GM12875 (cell line): ENCODE data around the gene BDH1.

Experiments
- H3K4me3 ChIP-seq: one replicate; pipeline ENCODE4 v1.5.1; 2011; ENCODE audit warnings: low read depth, low read length, control low read depth
- TF ChIP-seq, protein P1 (sequence below): IDR thresholded peaks from 2 replicates; pipeline ENCODE4 v1.5.1; 2011; ENCODE audit warnings: low read depth, mild to moderate bottlenecking, control low read depth, inconsistent platforms, low read length, moderate library complexity, borderline replicate concordance; ENCODE audit not compliant: insufficient read depth

BDH1 gene

DNA sequence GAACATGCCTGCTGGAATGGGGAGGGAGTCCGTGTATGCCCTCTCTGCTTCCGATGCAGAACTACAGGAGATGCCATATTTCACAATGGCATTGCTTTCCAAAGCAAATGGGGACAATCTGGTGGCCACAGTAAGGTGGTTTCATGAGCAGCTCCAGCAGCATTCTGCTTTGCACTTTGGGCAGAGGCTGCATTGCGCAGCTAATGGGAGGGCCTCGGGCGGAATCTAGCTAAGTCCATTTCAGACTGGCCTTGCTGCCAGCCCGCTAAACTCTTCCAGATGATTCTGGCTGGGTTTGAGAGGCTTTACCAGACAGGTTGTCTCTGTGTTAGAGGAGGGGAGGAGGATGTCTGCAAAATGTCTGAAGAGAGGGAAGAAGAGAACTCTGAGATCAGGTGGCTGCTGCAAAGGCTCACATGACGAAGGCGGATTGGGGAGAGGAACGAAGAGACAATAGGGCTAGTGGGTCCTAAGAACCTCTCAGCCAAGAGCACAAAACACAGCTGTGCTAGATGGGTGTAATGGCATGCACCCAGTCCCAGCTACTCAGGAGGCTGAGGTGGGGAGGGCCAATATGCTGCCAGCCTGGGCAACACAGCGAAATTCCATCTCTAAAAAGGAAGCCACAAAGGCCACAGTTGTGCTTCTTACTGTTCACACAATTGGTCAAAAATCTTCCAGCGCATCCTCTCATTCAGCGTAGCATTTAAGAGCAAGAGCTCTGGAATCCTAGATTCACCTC, 63.7 kb downstream of the BDH1 start:
- TF ChIP-seq, protein P1, sequence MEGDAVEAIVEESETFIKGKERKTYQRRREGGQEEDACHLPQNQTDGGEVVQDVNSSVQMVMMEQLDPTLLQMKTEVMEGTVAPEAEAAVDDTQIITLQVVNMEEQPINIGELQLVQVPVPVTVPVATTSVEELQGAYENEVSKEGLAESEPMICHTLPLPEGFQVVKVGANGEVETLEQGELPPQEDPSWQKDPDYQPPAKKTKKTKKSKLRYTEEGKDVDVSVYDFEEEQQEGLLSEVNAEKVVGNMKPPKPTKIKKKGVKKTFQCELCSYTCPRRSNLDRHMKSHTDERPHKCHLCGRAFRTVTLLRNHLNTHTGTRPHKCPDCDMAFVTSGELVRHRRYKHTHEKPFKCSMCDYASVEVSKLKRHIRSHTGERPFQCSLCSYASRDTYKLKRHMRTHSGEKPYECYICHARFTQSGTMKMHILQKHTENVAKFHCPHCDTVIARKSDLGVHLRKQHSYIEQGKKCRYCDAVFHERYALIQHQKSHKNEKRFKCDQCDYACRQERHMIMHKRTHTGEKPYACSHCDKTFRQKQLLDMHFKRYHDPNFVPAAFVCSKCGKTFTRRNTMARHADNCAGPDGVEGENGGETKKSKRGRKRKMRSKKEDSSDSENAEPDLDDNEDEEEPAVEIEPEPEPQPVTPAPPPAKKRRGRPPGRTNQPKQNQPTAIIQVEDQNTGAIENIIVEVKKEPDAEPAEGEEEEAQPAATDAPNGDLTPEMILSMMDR, result no peak
- no peak overlapping the region for H3K4me3 ChIP-seq

DNA sequence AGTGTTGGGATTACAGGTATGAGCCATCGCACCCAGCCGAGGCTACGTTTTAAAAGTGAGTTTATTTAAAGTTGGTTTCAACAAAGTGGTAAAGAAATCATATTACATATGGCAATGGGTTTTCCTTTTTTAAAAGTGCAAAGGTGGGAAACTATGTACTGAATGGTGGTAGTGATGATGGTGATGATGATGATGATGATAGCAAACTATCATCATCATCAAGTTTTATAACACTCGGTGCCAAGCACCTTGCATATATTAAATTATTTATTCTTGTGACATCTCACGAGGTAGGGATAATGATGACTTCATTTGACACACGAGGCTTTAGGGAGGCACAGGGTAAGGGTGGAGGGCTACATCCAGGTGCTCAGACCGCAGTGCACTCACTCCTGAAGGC, 64.3 kb downstream of the BDH1 start:
- no peak overlapping the region for H3K4me3 ChIP-seq
- TF ChIP-seq, protein P1, result no peak

DNA sequence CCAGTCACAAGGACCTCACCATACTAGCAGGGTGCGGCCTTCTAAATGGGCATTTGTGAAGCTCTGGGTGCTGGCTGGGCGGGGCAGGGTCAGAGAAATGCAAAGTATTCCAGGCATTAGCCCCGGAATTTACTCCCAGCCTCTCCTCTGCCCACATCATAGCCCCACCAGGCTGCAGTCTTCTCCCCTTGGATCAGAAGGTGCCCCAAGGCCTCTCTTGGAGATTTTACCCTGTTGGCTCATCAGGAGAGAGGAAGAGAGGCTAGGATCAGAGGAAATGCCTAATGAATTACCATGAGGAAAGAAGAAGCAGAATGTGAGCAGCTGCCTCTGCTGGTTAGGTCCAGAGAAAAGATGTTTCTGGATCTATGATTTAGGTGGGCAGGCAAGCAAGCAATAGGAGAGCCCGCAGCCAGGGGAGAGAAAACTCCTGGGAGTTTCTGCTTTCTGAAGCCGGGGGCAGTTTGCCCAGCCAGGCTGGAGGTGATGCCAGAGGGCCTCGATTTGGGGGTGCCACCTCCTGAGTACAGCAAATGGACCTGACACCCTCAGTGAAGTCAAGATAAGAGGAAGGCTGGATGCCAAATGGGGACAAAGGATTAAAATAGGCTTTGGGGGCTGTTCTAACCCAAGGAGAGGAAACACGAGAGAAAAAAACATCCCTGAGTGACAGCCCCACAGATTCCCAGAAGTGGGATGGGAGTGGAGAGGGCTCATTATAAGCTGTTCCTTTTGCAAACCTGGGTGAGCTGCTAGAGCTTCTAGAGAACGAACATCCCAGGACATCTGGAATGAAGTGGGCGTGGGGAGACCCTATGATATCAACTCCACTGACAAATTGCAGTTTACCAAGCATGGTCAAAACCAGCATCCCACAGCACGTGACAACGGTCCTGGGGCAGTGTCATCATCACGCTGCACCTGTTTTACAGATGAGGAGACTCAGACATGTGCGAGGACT, 65.4 kb downstream of the BDH1 start:
- TF ChIP-seq, protein P1, result no peak

DNA sequence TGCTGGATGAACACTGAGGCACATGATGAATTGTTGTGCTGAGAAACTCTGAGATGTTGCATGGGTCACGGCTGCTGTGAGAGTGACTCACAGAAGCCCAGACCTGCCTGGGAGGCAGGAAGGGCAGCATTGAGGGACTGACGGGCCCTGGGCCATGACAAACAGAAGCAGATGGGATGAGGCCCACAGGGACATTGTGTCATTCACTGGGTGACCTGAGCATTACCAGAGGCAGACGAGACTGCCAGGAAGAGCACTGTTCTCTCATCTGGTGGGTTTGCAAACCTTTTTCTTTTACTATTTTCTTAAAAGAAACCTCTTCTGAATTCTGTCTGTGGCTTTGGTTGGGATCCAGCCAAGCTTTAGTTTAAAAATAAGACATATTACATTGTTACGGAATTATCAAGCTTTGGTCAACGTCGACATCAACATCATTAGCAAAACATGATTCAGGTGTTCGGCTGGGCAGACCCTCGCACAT, 67.8 kb downstream of the BDH1 start:
- H3K4me3 ChIP-seq, result no peak overlapping the region
- TF ChIP-seq, protein P1, result no peak

More for the DNA sequence above, 65.4 kb downstream of the BDH1 start:
- no peak overlapping the region for H3K4me3 ChIP-seq

DNA sequence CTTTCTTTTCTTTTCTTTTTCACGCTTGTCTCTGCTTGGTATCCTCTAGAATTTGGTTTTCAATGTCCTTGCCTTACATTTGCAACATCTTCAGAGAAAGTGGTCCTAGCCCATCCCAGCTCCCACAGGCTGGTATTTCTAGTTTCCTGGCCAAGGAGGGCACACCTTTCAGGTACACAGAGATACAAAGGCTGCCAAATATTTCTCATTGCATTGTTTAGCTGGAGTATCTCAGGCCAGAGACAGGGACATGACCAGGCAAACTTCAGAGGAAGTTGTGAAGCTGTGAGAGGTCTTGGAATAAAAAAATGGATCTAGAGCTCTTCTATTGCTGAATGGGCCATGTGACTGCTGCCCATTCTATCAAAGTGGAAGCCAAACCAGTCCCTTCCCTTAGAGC, 68.9 kb downstream of the BDH1 start:
- no peak overlapping the region for H3K4me3 ChIP-seq
- TF ChIP-seq, protein P1, result no peak

DNA sequence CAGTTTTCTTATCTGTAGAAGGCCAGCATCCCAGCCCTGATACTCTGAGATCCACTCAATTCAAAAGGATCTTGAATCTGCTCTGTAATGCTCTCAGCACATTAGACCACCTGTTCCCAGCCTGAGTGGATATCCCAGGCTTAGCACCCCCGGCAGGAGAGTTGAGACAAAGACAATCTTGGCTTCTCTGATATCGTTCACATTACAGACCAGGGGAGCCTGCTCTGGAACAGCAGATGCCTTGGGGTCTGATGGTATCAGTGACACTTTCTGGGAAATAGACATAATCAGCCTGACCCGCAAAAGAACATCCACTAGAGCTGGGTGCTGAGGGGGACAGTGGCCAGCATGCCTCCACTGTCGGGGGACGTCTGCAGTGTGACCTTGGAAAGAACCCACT, 70.6 kb downstream of the BDH1 start:
- TF ChIP-seq, protein P1, result no peak
- no peak overlapping the region for H3K4me3 ChIP-seq
